Hypothalamus (tissue), 51 donors: ENCODE measurements around the gene PPP1R1A.

ENCODE experiments used
- DNase-seq, 51 donors: peaks; one replicate each; lab custom pipeline; 2025; lab: John Stamatoyannopoulos, UW

PPP1R1A gene

DNA sequence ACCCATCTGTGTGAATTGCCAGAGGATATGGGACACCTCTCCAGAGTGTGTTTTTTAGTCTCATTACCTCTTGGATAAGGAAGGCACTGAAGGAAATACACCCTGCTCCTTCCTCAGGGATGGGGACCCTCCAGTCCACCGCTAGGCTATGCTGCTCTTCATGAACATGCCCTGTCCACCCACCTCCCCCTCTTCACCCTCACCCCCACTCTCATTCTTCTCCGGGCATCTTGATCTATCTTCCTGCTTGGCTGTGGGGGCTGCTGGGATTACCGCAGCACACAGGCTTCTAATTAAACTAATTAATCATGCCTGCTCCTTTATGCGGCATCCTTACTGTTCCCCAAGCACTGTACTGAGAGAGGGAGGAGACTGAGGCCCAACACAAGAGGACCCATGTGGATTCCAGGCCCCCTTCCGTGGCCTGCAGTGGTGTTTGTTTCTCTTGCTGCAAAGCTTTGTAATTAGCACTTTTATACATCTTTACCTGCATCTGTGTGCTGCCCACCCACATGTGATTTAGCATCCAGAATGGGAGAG lies 46.6 kb downstream of the PPP1R1A start:
- DNase-seq, result no peak

DNA sequence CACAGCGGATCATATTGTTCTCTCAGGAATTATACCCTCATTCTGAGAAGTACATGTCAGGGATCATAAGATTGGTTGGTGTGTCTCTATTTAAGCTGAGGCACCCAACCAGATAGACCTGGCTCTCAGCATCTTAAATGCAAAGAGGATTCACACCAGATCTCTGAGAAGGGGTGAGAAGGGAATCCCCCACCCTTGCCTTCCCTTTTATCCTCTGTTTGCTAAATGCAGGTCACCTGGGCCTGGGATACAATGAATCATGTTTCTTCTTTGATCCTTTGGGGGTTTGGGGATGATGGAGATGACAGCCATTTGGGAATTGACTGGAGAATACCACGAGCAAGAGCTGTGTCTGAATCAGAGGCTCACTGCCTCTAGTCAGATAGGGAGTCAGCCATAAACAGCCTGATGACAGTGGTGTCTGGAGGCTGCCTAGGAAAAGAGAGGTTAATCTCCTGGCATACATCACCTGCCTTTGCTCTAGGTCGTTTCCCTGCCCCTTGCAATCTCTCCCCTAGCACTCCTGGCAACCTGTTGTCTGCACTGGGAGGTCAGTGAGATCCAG lies 50.2 kb downstream of the PPP1R1A start:
- DNase-seq, result no peak

DNA sequence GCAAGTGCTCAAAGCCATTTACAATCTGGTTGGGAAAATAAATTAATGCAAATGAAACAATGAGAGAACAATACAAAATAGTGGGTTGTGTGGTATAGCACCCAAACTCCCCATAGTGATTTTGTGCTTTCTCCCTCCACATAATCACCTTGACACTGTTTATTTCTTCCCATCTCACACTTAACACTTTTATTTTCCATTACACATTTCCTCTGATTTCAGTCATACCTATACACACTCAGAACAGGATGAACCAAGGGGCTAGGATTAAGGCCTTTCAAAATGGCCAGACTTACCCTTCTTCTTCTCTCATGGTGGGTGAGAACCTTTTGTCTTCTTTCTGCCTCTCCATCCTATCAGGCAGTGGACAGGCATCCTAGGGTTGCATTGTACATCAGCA lies 53.0 kb downstream of the PPP1R1A start:
- DNase-seq, result no peak

DNA sequence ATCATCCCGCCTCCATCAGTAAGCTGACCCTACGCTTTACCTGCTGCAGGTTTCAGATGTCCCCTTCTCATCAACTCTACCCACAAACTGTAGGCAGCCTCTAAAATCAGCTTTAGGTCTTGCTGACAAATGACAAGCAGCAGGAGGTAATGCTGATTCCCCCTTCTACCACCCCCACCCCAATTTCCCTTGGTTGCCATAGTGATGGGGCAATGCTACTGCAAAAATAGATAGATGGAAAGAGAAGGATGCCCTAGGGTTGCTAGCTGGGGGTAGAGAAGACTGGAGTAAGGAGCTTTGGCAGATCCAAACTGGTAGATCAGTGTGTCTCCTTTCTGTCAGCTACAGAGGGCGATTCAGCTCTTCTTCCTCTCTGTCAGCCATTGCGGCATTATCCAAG lies 58.9 kb downstream of the PPP1R1A start:
- no peak for DNase-seq
